ENCODE data around the gene LRRC49.

The LRRC49 gene

GRCh38 chr15:70892002-70892911, at the start of gene LRRC49, which contains the start of gene THAP10:
LRRC49 (plus strand) TSS chr15:70892826; CDS start chr15:70892895, 69 bp downstream.
THAP10 (minus strand) TSS chr15:70892433; CDS start chr15:70892272, 161 bp downstream.
- H3K4me1 Mint-ChIP-seq, result peaks cover 7% of the 10 kb centered on the region
- H3K27me3 Mint-ChIP-seq, result peaks cover 72% of the 10 kb centered on the region
- no peak for DNase-seq (ENCODE audit: low spot score in 2 of 2)
- no peaks in the 10 kb centered on the region for H3K36me3 Mint-ChIP-seq (ENCODE audit: insufficient read depth)
- no peaks in the 10 kb centered on the region for H3K9me3 Mint-ChIP-seq
- H3K27ac Mint-ChIP-seq (ENCODE audit: low read depth), result peak within 1 kb of the TSS; percentile 30
- no peak for ATAC-seq (replicated peaks; ENCODE audit: extremely low read depth, poor library complexity, severe bottlenecking)
- H3K4me3 Mint-ChIP-seq, result peak within 1 kb of the TSS; percentile 79

- Mint-ChIP-seq H3K4me3 (no peak overlapping the region), H3K4me1 (no peaks in the 10 kb centered on the region), H3K27me3 (peaks cover 58% of the 10 kb centered on the region), H3K9me3 (no peaks in the 10 kb centered on the region), H3K27ac (ENCODE audit: low read depth) (no peak overlapping the region), H3K36me3 (ENCODE audit: insufficient read depth) (peaks cover 1% of the 10 kb centered on the region)
- DNase-seq (ENCODE audit: low spot score in 2 of 2) (no peak), ATAC-seq (replicated peaks; ENCODE audit: extremely low read depth, poor library complexity, severe bottlenecking) (no peak)
Measured at GRCh38 chr15:70845602-70846360, 46.8 kb upstream of the LRRC49 start.

GRCh38 chr15:70851889-70852288, 40.7 kb upstream of the LRRC49 start:
- Mint-ChIP-seq H3K4me3 (no peak overlapping the region), H3K4me1 (peaks cover 6% of the 10 kb centered on the region), H3K36me3 (ENCODE audit: insufficient read depth) (peaks cover 1% of the 10 kb centered on the region), H3K27me3 (peaks cover 88% of the 10 kb centered on the region), H3K9me3 (no peaks in the 10 kb centered on the region), H3K27ac (ENCODE audit: low read depth) (no peak overlapping the region)
- no peak for DNase-seq (ENCODE audit: low spot score in 2 of 2)
- ATAC-seq (replicated peaks; ENCODE audit: extremely low read depth, poor library complexity, severe bottlenecking), result no peak

GRCh38 chr15:70852501-70853317, 39.9 kb upstream of the LRRC49 start:
- Mint-ChIP-seq H3K27me3 (peaks cover 88% of the 10 kb centered on the region), H3K4me3 (peak overlapping the region; percentile 59), H3K9me3 (no peaks in the 10 kb centered on the region), H3K27ac (ENCODE audit: low read depth) (no peak overlapping the region), H3K36me3 (ENCODE audit: insufficient read depth) (peaks cover 1% of the 10 kb centered on the region), H3K4me1 (peaks cover 6% of the 10 kb centered on the region)
- no peak for DNase-seq (ENCODE audit: low spot score in 2 of 2)
- no peak for ATAC-seq (replicated peaks; ENCODE audit: extremely low read depth, poor library complexity, severe bottlenecking)

- ATAC-seq (replicated peaks; ENCODE audit: extremely low read depth, poor library complexity, severe bottlenecking) (no peak), DNase-seq (ENCODE audit: low spot score in 2 of 2) (no peak)
- H3K27me3 Mint-ChIP-seq, result peaks cover 84% of the 10 kb centered on the region
- no peak overlapping the region for H3K27ac Mint-ChIP-seq (ENCODE audit: low read depth)
- no peaks in the 10 kb centered on the region for H3K9me3 Mint-ChIP-seq
- H3K36me3 Mint-ChIP-seq (ENCODE audit: insufficient read depth), result peaks cover 1% of the 10 kb centered on the region
- H3K4me3 Mint-ChIP-seq, result peak overlapping the region; percentile 59
- H3K4me1 Mint-ChIP-seq, result peaks cover 6% of the 10 kb centered on the region
Measured at GRCh38 chr15:70853318-70853972, 39.2 kb upstream of the LRRC49 start.

- peaks cover 89% of the 10 kb centered on the region for H3K27me3 Mint-ChIP-seq
- no peak for ATAC-seq (replicated peaks; ENCODE audit: extremely low read depth, poor library complexity, severe bottlenecking)
- no peak for DNase-seq (ENCODE audit: low spot score in 2 of 2)
- H3K27ac Mint-ChIP-seq (ENCODE audit: low read depth), result no peak within 1 kb of the TSS
- H3K4me1 Mint-ChIP-seq, result peaks cover 6% of the 10 kb centered on the region
- no peaks in the 10 kb centered on the region for H3K9me3 Mint-ChIP-seq
- H3K4me3 Mint-ChIP-seq, result peak within 1 kb of the TSS; percentile 78
- no peaks in the 10 kb centered on the region for H3K36me3 Mint-ChIP-seq (ENCODE audit: insufficient read depth)
Measured at GRCh38 chr15:70853973-70854665, 38.5 kb upstream of the LRRC49 start, which contains the start of gene LARP6. LARP6 (minus strand) TSS chr15:70854157; CDS start chr15:70854088, 69 bp downstream.

GRCh38 chr15:70854666-70854976, 38.0 kb upstream of the LRRC49 start:
- DNase-seq (ENCODE audit: low spot score in 2 of 2) (no peak), ATAC-seq (replicated peaks; ENCODE audit: extremely low read depth, poor library complexity, severe bottlenecking) (no peak)
- H3K4me1 Mint-ChIP-seq, result peaks cover 6% of the 10 kb centered on the region
- H3K27ac Mint-ChIP-seq (ENCODE audit: low read depth), result no peak overlapping the region
- H3K4me3 Mint-ChIP-seq, result peak overlapping the region; percentile 78
- H3K9me3 Mint-ChIP-seq, result no peaks in the 10 kb centered on the region
- H3K36me3 Mint-ChIP-seq (ENCODE audit: insufficient read depth), result no peaks in the 10 kb centered on the region
- H3K27me3 Mint-ChIP-seq, result peaks cover 89% of the 10 kb centered on the region

- Mint-ChIP-seq H3K4me3 (no peak overlapping the region), H3K9me3 (no peaks in the 10 kb centered on the region), H3K27me3 (peaks cover 89% of the 10 kb centered on the region), H3K27ac (ENCODE audit: low read depth) (no peak overlapping the region), H3K36me3 (ENCODE audit: insufficient read depth) (no peaks in the 10 kb centered on the region), H3K4me1 (peaks cover 6% of the 10 kb centered on the region)
- ATAC-seq (replicated peaks; ENCODE audit: extremely low read depth, poor library complexity, severe bottlenecking), result no peak
- DNase-seq (ENCODE audit: low spot score in 2 of 2), result no peak
Measured at GRCh38 chr15:70855764-70856163, 36.9 kb upstream of the LRRC49 start.

GRCh38 chr15:70856177-70856883, 36.3 kb upstream of the LRRC49 start:
- DNase-seq (ENCODE audit: low spot score in 2 of 2) (no peak), ATAC-seq (replicated peaks; ENCODE audit: extremely low read depth, poor library complexity, severe bottlenecking) (no peak)
- H3K36me3 Mint-ChIP-seq (ENCODE audit: insufficient read depth), result no peaks in the 10 kb centered on the region
- H3K4me3 Mint-ChIP-seq, result no peak overlapping the region
- no peaks in the 10 kb centered on the region for H3K9me3 Mint-ChIP-seq
- H3K4me1 Mint-ChIP-seq, result peaks cover 6% of the 10 kb centered on the region
- peaks cover 89% of the 10 kb centered on the region for H3K27me3 Mint-ChIP-seq
- H3K27ac Mint-ChIP-seq (ENCODE audit: low read depth), result no peak overlapping the region

- DNase-seq (ENCODE audit: low spot score in 2 of 2) (no peak), ATAC-seq (replicated peaks; ENCODE audit: extremely low read depth, poor library complexity, severe bottlenecking) (no peak)
- H3K27me3 Mint-ChIP-seq, result peaks cover 86% of the 10 kb centered on the region
- no peaks in the 10 kb centered on the region for H3K36me3 Mint-ChIP-seq (ENCODE audit: insufficient read depth)
- no peak overlapping the region for H3K4me3 Mint-ChIP-seq
- peaks cover 6% of the 10 kb centered on the region for H3K4me1 Mint-ChIP-seq
- no peak overlapping the region for H3K27ac Mint-ChIP-seq (ENCODE audit: low read depth)
- H3K9me3 Mint-ChIP-seq, result no peaks in the 10 kb centered on the region
Measured at GRCh38 chr15:70856884-70857561, 35.6 kb upstream of the LRRC49 start.
